Measurements from ENCODE around the gene POLR3B.

The POLR3B gene

GRCh38 chr12:106552228-106552627 lies 194.7 kb downstream of the POLR3B start:
- no peak for DNase-seq (ENCODE audit: low spot score)

Measured in AG08395 (cell line).